ENCODE measurements around the gene WDR1. TPM values are rescaled to one million over a fixed set of nuclear protein-coding genes. Genes with fewer than 3 reads are reported as not detected.

Gene WDR1
- total RNA-seq, 1 experiment from 2014 or later: 223 TPM

DNA sequence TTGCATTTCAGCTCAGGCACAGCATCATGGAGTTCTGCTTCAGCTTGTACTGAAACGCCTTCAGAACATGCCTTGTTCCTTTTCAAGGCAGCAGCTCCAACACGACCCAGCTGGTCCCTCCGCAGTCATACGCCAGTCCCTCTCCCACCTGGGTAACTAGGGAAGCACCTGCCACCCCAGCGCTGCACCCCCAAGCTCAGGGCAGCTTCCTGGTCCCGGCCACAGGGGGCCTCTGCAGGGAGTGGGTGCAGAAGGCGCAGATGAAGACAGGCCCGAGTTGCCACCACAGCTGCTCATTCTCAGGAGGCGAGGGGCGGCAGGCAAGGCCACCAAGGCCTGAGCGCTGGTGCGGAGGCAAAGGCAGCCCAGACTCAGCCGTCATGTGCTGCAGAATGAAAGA lies 21.8 kb downstream of the WDR1 start:
- no peak overlapping the region for H3K9ac ChIP-seq (ENCODE audit: low read length)
- H4K20me1 ChIP-seq (ENCODE audit: insufficient read depth): no peaks in the 10 kb centered on the region
- H3K79me2 ChIP-seq (ENCODE audit: insufficient read depth, low read length): peaks cover 93% of the 10 kb centered on the region

More for the DNA sequence above, 21.8 kb downstream of the WDR1 start:
- H3K4me1 ChIP-seq (ENCODE audit: control insufficient read depth in 1 of 2, insufficient read depth in 2 of 2, low read length in 2 of 2): peaks cover 34 to 50% of the 10 kb centered on the region in 2 experiments
- no peak overlapping the region for H2AFZ ChIP-seq (ENCODE audit: low read depth, low read length, poor library complexity, severe bottlenecking)
- TF ChIP-seq YY1 (IDR thresholded peaks at IDR 0.05; ENCODE audit: extremely low read depth, insufficient replicate concordance, low read depth, low read length) (no peak), ELF1 (IDR thresholded peaks at IDR 0.05; ENCODE audit: borderline replicate concordance, low read depth) (no peak), TCF7L2 (IDR thresholded peaks at IDR 0.05; ENCODE audit: borderline replicate concordance, extremely low read depth, insufficient read depth, insufficient read length) (no peak), EZH2 (IDR thresholded peaks at IDR 0.05) (no peak), EZH2phosphoT487 (IDR thresholded peaks at IDR 0.05; ENCODE audit: borderline replicate concordance) (no peak), FOSL1 (IDR thresholded peaks at IDR 0.05; ENCODE audit: low read depth) (no peak), SRF (IDR thresholded peaks at IDR 0.05; ENCODE audit: low read depth) (no peak), ZFX (IDR thresholded peaks at IDR 0.05) (no peak), CBX3 (IDR thresholded peaks at IDR 0.05; ENCODE audit: low read depth) (no peak)
- TF ChIP-seq, protein P1, sequence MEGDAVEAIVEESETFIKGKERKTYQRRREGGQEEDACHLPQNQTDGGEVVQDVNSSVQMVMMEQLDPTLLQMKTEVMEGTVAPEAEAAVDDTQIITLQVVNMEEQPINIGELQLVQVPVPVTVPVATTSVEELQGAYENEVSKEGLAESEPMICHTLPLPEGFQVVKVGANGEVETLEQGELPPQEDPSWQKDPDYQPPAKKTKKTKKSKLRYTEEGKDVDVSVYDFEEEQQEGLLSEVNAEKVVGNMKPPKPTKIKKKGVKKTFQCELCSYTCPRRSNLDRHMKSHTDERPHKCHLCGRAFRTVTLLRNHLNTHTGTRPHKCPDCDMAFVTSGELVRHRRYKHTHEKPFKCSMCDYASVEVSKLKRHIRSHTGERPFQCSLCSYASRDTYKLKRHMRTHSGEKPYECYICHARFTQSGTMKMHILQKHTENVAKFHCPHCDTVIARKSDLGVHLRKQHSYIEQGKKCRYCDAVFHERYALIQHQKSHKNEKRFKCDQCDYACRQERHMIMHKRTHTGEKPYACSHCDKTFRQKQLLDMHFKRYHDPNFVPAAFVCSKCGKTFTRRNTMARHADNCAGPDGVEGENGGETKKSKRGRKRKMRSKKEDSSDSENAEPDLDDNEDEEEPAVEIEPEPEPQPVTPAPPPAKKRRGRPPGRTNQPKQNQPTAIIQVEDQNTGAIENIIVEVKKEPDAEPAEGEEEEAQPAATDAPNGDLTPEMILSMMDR (IDR thresholded peaks at IDR 0.05 in 2 of 3, conservative IDR thresholded peaks at IDR 0.05 in 1 of 3; ENCODE audit: borderline replicate concordance in 1 of 3, insufficient read depth in 1 of 3, low read depth in 2 of 3, low read length in 2 of 3): no peak
- TF ChIP-seq, protein P2, sequence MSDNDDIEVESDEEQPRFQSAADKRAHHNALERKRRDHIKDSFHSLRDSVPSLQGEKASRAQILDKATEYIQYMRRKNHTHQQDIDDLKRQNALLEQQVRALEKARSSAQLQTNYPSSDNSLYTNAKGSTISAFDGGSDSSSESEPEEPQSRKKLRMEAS (IDR thresholded peaks at IDR 0.05): no peak
- DNase-seq (ENCODE audit: low read depth, low spot score) (no peak), ATAC-seq (no peak)
- ChIA-PET CTCF (no interaction called here), RAD21 (ENCODE audit: low non-redundant PET in 1 of 2, low total read pairs in 2 of 2, uncharacterized antibody in 2 of 2, unreplicated experiment in 2 of 2) (no interaction called here), POLR2A (no interaction called here)
- no peaks in the 10 kb centered on the region for H3K27me3 ChIP-seq (ENCODE audit: insufficient read depth, low read length)
- no peak overlapping the region for H3K27ac ChIP-seq (ENCODE audit: low read depth, low read length)
- no peaks in the 10 kb centered on the region for H3K9me3 ChIP-seq (ENCODE audit: control insufficient read depth in 1 of 2, insufficient read depth in 1 of 2, low read depth in 1 of 2, low read length in 2 of 2)
- no peak overlapping the region for H3K4me2 ChIP-seq (ENCODE audit: low read length)
- intact Hi-C loops (cut with micrococcal nuclease): no loop called here
- no peak overlapping the region for H3K4me3 ChIP-seq (replicated peaks in 1 of 2; ENCODE audit: low read depth in 1 of 2, low read length in 2 of 2)
- BruUV-seq (replicated peaks): no TSS peak
- peaks cover 28 to 77% of the 10 kb centered on the region in 2 experiments for H3K36me3 ChIP-seq (ENCODE audit: control insufficient read depth in 1 of 2, insufficient read depth in 2 of 2, low read length in 2 of 2)
- no peaks in the 10 kb centered on the region for H3K9me2 ChIP-seq (ENCODE audit: insufficient read depth)
